GM19023 (cell line): Measurements from ENCODE around the gene RFC2.
"Not testable (repeated sequence)": the region's sequence is repeated elsewhere in the genome, so short reads cannot be mapped to it uniquely, and the experiment has no call there.

Experiments used
- ATAC-seq: cut with Tn5 transposase; IDR thresholded peaks from one replicate; pipeline ENCODE4 v1.9.1; 2021; ENCODE audit warnings: mild to moderate bottlenecking, moderate library complexity; ENCODE audit not compliant: unreplicated experiment

RFC2 gene

DNA sequence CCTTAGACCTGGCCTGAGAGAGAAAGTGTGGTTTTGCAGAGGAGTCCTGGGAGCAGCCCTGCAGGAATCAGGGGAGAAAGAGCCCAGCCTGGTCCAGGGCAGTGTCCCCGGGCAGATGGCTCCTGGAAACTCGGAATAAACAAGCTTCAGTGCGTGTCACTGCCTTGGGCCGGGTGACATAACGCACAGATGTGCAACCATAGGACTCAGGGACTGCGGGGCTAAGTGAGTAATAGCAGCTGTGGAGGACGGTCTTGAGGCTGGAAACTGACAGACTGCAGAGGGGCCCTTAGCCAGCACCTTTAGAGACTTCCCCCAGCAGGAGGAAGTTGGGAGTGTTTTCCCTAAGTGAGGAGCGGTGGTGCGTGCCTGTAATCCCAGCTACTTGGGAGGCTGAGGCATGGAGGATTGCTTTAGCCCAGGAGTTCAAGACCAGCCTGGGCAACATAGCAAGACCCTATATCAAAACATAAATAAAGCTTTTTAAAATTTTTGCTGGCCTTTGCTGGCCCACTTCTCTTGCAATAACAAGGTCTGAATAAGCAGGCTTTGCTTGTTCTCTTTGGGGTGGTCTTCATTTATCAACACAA lies 29.8 kb upstream of the RFC2 start:
- ATAC-seq = no peak

GRCh38 chr7:74282748-74283459 lies 28.7 kb upstream of the RFC2 start:
- no peak for ATAC-seq

DNA sequence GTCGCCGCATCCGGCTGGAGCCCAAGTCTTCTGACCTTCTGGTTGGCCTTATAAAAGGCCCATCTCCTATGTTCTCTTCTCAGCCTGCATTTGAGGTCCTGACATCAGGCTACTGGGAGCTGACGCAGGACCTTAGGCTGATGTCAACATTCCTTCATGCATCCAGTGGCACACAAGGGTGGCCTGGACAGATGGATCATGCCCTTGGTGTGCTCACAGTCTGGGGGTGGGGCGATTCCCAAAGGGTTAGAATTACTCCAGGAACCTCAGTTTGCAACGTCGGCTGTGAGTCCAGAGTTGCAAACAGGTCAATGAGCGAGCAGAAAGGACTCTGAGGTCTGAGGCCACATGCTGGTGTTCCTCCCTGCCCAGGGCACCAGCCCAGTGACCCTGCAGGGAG lies 26.8 kb upstream of the RFC2 start:
- ATAC-seq = no peak

DNA sequence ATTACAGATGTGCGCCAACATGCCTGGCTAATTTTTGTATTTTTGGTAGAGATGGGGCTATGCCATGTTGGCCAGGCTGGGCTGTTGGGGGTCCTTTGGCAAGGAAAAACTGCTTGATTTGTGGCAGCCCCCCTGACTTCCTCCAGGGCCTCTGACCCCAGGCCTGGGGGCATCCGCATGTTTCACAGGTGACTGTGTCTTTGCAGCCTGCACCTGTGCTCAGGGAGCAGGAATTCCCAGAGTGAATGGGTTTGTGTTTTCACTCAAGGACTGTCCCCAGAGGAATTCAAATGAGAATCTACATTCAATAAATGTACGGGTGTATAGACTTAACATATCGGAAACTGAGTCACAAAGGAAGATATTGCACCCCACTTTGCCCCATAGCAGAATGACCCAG lies 23.4 kb upstream of the RFC2 start:
- ATAC-seq = no peak

DNA sequence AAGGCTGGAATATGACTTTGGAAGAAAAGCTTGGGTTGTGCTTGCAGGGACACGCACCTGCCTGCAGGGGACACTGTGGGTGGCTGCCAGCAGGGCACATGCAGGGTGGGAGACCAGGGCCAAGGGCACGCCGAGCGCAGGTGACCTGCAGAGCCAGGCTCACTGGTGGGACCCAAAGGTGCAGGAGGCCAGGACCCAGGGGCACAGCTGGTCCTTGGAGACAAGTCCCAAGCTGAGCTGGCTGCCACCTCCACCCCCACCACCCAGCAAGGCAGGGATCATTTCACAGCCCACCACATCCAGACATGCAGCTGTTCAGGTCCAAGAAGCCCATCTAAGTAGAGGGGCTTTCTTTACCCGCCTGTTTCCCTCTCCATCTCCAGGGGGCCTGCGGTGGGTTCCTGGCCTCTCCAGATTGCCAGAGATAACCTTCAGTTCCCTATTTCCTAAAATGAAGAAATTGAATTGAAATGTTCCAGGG lies 21.2 kb upstream of the RFC2 start:
- ATAC-seq = no peak

DNA sequence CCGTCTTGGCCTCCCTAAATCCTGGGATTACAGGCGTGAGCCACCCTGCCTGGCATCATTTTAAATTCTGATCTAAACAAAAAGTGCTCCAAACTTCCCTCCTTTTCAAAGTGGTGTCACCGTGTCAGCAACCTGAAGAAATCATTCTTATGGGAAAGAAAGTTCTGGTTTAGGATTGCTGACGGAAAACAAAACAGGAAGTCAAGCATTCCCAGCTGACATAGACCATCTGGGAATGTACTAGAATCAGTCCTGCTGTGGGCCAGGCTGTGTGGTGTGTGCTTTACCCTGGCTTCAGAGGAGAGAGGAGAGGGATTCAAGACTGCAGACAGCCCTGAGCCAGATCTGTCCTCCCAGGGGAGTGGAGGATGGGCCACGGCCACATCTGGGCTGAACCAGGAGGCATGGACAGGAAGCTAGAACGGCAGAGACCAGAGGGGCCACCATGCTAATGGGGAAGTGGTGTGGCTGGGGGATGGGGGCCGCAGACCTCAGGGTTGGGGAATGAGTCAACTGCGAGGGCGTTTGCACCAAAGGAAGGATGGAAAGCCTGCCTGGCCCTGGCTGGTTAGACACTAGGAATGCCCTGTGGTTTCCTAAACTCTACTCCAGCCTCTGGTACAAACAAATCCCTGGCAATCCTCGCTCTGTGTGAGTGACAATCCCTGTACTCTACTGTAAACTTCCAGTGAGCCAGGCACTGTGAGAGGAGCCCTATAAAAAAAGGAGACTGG lies 18.3 kb upstream of the RFC2 start:
- ATAC-seq = peak; percentile 82

DNA sequence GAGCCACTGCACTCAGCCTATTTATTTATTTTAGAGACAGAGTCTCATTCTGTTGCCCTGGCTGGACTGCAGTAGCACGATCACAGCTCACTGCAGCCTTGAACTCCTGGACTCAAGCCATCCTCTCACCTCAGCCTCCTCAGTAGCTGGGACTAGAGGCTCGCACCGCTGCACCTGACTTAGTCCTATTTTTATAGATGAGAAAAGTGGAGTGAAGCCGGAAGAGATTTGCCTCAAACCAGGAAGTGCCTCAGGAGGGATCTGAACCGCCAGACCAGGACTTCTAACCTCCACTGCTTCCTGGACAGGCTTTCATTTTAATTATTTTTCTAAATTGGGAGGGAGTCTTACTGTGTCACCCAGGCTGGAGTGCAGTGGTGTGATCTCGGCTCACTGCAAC lies 17.5 kb upstream of the RFC2 start:
- no peak for ATAC-seq

DNA sequence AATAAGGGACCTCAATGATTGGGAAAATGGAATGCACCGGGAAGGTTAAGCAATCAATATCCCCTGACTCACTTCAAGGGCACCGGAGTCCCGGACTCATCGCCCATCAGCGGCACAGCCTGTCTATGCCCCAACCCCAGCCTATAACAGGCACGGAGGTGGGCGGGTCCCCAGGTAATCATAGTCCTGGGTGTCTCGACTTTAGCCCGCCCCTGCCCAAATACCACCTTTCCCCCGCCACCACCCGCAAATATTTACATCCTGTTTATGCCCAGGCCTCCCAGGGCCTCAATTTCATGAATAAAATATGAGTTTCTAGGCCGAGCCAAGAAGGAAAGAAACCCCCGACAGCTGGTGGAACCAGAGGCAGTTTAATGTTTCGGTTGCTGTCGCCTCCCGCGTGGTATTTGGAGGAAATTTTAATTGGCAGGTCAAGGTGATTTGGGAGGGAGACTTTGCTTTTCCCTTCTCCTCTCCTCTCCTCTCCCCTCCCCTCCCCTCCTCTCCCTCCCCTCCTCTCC lies 15.6 kb upstream of the RFC2 start:
- no peak for ATAC-seq

- no peak for ATAC-seq
These were observed 13.8 kb upstream of the RFC2 start for GRCh38 chr7:74267756-74268565.

- no peak for ATAC-seq
These were observed 12.2 kb upstream of the RFC2 start for GRCh38 chr7:74266191-74266963.

- no peak for ATAC-seq
These were observed 9.4 kb upstream of the RFC2 start for GRCh38 chr7:74263399-74264120.

DNA sequence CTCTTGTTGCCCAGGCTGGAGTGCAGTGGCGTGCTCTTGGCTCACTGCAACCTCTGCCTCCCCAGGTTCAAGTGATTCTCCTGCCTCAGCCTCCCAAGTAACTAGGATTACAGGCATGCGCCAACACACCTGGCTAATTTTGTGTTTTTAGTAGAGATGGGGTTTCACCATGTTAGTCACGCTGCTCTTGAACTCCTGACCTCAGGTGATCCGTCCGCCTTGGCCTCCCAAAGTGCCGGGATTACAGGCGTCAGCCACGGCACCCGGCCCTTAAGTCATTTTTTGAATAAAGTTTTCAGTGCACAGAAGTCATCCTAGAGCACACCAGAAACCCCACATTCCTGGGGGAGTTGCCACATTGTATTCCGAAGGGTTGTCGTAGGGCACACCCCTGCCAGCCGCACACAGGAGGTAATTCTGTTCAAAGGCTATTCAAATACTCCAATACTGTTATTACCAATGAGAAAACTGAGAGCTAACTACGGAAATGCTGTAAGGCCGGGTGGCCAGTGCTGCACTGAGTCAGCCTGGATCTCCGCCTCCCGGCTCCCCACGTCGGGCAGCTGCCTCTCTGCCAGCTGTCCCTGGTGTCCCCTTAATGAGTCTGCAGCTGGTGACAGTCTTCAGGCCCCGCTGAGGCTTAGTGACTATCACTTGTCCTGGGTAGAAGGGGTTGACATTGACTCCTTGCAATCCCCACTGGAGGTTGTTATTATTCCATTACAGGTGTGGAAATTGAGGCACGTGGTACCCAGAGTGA lies 8.6 kb upstream of the RFC2 start:
- no peak for ATAC-seq

GRCh38 chr7:74258639-74259038 lies 4.4 kb upstream of the RFC2 start:
- no peak for ATAC-seq

DNA sequence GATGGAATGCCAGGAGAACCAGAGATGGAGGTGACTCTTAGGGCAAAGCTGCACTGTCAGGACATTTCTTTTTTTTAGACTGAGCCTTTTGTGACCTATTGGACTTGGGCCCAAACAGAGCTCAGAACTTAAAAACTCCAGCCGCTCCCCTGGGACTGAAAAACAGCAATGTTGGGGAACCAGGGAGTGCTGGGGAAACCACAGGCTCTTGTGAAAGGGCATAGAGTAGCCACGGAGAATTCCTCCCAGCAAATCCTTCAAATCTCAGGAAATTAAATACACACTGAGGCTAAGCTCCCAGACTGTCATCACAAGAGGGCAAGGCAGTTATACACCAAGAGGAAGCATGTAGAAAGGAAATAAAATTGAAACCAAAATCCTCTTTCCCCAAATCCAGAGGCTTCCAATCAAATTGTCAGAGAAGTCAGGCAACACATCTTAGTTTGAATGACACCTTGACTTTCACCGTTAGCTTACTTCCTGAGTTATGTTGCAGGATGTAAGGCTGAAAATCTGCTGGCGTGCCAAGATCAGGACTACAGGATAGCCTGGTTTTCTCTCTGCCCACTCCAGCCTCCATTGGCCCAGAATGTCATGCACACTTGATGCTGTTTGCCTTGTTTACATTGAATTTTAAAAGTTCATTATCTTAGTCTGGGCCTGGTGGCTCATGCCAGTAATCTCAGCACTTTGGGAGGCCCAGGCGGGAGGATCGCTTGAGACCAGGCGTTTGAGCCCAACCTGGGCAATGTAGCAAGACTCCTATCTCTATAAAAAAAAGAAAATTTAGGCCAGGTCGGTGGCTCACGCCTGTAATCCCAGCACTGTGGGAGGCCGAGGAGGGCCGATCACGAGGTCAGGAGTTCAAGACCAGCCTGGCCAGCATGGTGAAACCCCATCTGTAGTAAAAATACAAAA lies 2.6 kb upstream of the RFC2 start:
- no peak for ATAC-seq

DNA sequence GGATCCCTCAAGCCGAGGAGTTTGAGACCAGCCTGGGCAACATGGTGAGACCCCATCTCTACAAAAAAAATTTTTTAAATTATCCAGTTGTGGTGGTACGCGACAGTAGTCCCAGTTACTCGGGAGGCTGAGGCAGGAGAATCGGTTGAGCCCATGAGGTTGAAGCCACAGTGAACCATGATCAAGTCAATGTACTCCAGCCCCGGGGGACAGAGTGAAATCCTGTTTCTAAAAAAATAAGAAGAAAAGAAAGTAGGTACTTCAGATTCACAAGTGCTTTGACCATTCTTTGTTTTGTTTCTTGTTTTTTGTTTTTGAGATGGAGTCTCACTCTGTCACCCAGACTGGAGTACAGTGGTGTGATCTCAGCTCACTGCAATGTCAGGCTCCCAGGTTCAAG lies 1.3 kb upstream of the RFC2 start:
- not testable (repeated sequence) for ATAC-seq

- no peak for ATAC-seq
These were observed 720 bp upstream of the RFC2 start for GRCh38 chr7:74254858-74255379.

GRCh38 chr7:74253835-74254128 lies 417 bp downstream of the RFC2 start:
- ATAC-seq = no peak

DNA sequence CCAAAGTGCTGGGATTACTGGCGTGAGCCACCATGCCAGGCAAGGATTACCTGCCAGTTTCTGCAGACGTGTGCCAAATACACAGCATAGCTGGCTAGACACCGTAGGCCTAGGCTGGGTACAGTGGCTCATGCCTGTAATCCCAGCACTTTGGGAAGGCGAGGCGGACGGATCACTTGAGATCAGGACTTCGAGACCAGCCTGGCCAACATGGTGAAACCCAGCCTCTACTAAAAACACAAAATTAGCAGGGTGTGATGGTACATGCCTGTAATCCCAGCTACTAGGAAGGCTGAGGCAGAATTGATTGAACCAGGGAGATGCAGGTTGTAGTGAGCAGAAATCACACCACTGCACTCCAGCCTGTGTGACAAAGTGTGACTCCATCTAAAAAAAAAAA lies 868 bp downstream of the RFC2 start:
- no peak for ATAC-seq
